Myocyte (in vitro differentiated cells): Measurements from ENCODE around the gene MRRF. TPM values are rescaled to one million over a fixed set of nuclear protein-coding genes. Genes with fewer than 3 reads are reported as not detected.

Experiments used
- DNase-seq: peaks from one replicate; pipeline ENCODE4 v3.0.0-alpha.2; 2012; ENCODE audit warnings: low read depth
- total RNA-seq: library from RNA; depleted of rRNA; stranded (reverse); fragments of >200 nt; gene quantifications from 2 replicates; pipeline ENCODE4 v1.2.3, GENCODE V29; 2014

The MRRF gene
- total RNA-seq, 1 donor from 2014 or later: 36.6 TPM

- DNase-seq: no peak
Observed at GRCh38 chr9:122378236-122378635, 113.6 kb downstream of the MRRF start.

DNA sequence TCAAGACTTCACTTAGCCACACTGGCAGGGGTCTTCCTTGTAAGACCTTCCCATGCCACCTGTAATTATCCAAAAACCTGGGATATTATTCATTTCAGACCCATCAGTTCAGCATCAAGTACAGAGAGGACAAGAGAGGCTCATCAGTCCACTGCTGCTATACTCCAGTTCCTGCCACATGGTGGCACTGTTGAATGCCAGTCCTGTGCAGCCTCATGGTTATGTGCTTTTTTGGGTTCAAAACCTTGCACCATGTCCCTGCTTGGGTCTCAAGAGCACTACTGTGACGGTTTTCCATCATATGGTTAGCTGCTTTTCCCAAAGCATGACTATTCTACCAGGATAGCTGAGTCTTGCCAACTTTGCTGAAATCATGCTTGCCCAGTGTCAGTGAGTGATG is 114.7 kb downstream of the MRRF start:
- no peak for DNase-seq

DNA sequence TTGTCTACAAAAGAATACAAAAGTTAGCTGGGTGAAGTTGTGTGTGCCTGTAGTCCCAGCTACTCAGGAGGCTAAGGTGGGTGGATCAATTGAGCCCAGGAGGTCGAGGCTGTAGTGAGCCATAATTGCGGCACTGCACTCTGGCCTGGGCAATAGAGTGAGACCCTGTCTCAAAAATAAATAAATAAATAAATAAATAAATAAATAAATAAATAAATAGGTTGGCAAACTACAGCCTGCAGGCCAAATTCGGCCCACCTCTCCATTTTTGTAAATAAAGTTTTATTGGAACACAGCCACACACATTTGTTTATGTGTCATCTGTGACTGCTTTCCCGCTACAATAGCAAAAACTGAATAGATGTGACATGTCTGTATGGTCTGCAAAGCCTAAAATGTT is 115.6 kb downstream of the MRRF start:
- no peak for DNase-seq

Other genes starting within 250 kb of the MRRF start
- gene TTLL11, start 171.6 kb upstream of the MRRF start, total RNA-seq: 12.1 and 13.5 TPM in 2 replicates
- 52.9 and 53.5 TPM in 2 replicates for gene NDUFA8, start 105.1 kb upstream of the MRRF start, total RNA-seq
- gene MORN5, start 105.0 kb upstream of the MRRF start, total RNA-seq: not detected in 2 replicates
- 0.21 and 0.32 TPM in 2 replicates for gene LHX6, start 35.9 kb upstream of the MRRF start, total RNA-seq
- gene RBM18, start within 50 bp of the MRRF start, total RNA-seq: 25.2 and 26.5 TPM in 2 replicates
- 9.6 and 14.0 TPM in 2 replicates for gene PTGS1, start 106.1 kb downstream of the MRRF start, total RNA-seq
- not detected in 2 replicates for gene OR1J1, start 213.0 kb downstream of the MRRF start, total RNA-seq
- not detected in 2 replicates for gene OR1J2, start 245.9 kb downstream of the MRRF start, total RNA-seq